KMS-11 (cell line): ENCODE measurements around the gene ECT2L.

Experiments used
- H2AFZ ChIP-seq: fragments of 200-600 bp; sonication (generic); 2 replicates; pipeline ENCODE4 v1.6.1; 2016; ENCODE audit warnings: antibody characterized with exemption, mixed run types, low read depth
- H3K27ac ChIP-seq: fragments of 200-600 bp; sonication (generic); 2 replicates; pipeline ENCODE4 v1.6.1; 2016; ENCODE audit warnings: mild to moderate bottlenecking, mixed run types
- H3K27me3 ChIP-seq: fragments of 200-600 bp; sonication (generic); 2 replicates; pipeline ENCODE4 v1.6.1; 2017; ENCODE audit warnings: mild to moderate bottlenecking, low read depth, mixed run types, moderate library complexity; ENCODE audit not compliant: insufficient read depth
- H3K36me3 ChIP-seq: fragments of 200-600 bp; sonication (generic); 2 replicates; pipeline ENCODE4 v1.6.1; 2017; ENCODE audit warnings: mild to moderate bottlenecking, mixed run types; ENCODE audit not compliant: insufficient read depth
- H3K4me1 ChIP-seq: fragments of 200-600 bp; sonication (generic); 2 replicates; pipeline ENCODE4 v1.6.1; 2016; ENCODE audit warnings: mild to moderate bottlenecking, low read depth, mixed run types; ENCODE audit not compliant: poor library complexity, severe bottlenecking
- H3K4me2 ChIP-seq: fragments of 200-600 bp; sonication (generic); 2 replicates; pipeline ENCODE4 v1.7.0; 2016; ENCODE audit warnings: mild to moderate bottlenecking, mixed run types
- H3K4me3 ChIP-seq: fragments of 200-600 bp; sonication (generic); IDR thresholded peaks from 2 replicates; pipeline ENCODE4 v1.6.1; 2017; ENCODE audit warnings: low read depth, low read length, mixed read lengths; ENCODE audit not compliant: insufficient read depth
- H3K79me2 ChIP-seq: fragments of 200-600 bp; sonication (generic); 2 replicates; pipeline ENCODE4 v1.6.1; 2016; ENCODE audit warnings: low read depth, mixed run types; ENCODE audit not compliant: insufficient read depth
- H3K9ac ChIP-seq: fragments of 200-600 bp; sonication (generic); 2 replicates; pipeline ENCODE4 v1.6.1; 2016; ENCODE audit warnings: mild to moderate bottlenecking, mixed run types
- H4K20me1 ChIP-seq: fragments of 200-600 bp; sonication (generic); 2 replicates; pipeline ENCODE4 v1.6.1; 2016; ENCODE audit warnings: mild to moderate bottlenecking, mixed run types; ENCODE audit not compliant: insufficient read depth
- CTCF ChIP-seq: fragments of 200-600 bp; sonication (generic); conservative IDR thresholded peaks from 2 replicates; pipeline ENCODE4 v1.6.1; 2017; ENCODE audit warnings: low read depth, mild to moderate bottlenecking, antibody characterized with exemption, low read length, moderate library complexity, mixed read lengths

The ECT2L gene

GRCh38 chr6:138814179-138814834, 18.4 kb downstream of the ECT2L start:
- no peak overlapping the region for H3K27ac ChIP-seq
- no peak overlapping the region for H3K4me3 ChIP-seq
- no peak overlapping the region for H3K9ac ChIP-seq
- H3K4me1 ChIP-seq, result no peaks in the 10 kb centered on the region
- no peak overlapping the region for H2AFZ ChIP-seq
- no peak for TF ChIP-seq CTCF
- no peaks in the 10 kb centered on the region for H4K20me1 ChIP-seq
- H3K79me2 ChIP-seq, result no peaks in the 10 kb centered on the region
- no peaks in the 10 kb centered on the region for H3K27me3 ChIP-seq
- H3K4me2 ChIP-seq, result no peak overlapping the region
- H3K36me3 ChIP-seq, result no peaks in the 10 kb centered on the region

GRCh38 chr6:138815221-138815620, 19.3 kb downstream of the ECT2L start:
- no peak for TF ChIP-seq CTCF
- H2AFZ ChIP-seq, result no peak overlapping the region

GRCh38 chr6:138815797-138816528, 20.1 kb downstream of the ECT2L start:
- Histone ChIP-seq H3K9ac (no peak overlapping the region), H3K27me3 (no peaks in the 10 kb centered on the region), H3K36me3 (no peaks in the 10 kb centered on the region), H2AFZ (no peak overlapping the region; the same call in 1 of the 2 replicates), H3K4me2 (no peak overlapping the region), H3K79me2 (no peaks in the 10 kb centered on the region), H3K4me3 (no peak overlapping the region), H3K27ac (no peak overlapping the region), H4K20me1 (no peaks in the 10 kb centered on the region), H3K4me1 (no peaks in the 10 kb centered on the region)
- peak; percentile 70 for TF ChIP-seq CTCF

More at GRCh38 chr6:138815221-138815620, 19.3 kb downstream of the ECT2L start:
- Histone ChIP-seq H3K27ac (no peak overlapping the region), H4K20me1 (no peaks in the 10 kb centered on the region), H3K9ac (no peak overlapping the region), H3K4me3 (no peak overlapping the region), H3K36me3 (no peaks in the 10 kb centered on the region), H3K27me3 (no peaks in the 10 kb centered on the region), H3K4me1 (no peaks in the 10 kb centered on the region), H3K79me2 (no peaks in the 10 kb centered on the region), H3K4me2 (no peak overlapping the region)

- Histone ChIP-seq H3K9ac (no peak overlapping the region), H3K4me1 (no peaks in the 10 kb centered on the region), H3K4me2 (no peak overlapping the region)
Measured at GRCh38 chr6:138817799-138818198, 21.9 kb downstream of the ECT2L start.

More at GRCh38 chr6:138817799-138818198, 21.9 kb downstream of the ECT2L start:
- Histone ChIP-seq H4K20me1 (no peaks in the 10 kb centered on the region), H3K27ac (no peak overlapping the region), H3K27me3 (no peaks in the 10 kb centered on the region), H3K36me3 (no peaks in the 10 kb centered on the region), H3K4me3 (no peak overlapping the region), H3K79me2 (no peaks in the 10 kb centered on the region), H2AFZ (no peak overlapping the region)
- TF ChIP-seq CTCF, result no peak
